HL-60/S4 (cell line): ENCODE data around the gene CACNA2D1.

Source experiments
- in situ Hi-C: fragments of 300-500 bp; cut with MboI; formaldehyde crosslinking; loops from 2 replicates; pipeline ENCODE4 v1.14.3; 2022; ENCODE audit warnings: low sequenced_read_pairs

The CACNA2D1 gene

GRCh38 chr7:81908220-81908619 lies 535.4 kb downstream of the CACNA2D1 start:
- in situ Hi-C loops = no loop called here

- in situ Hi-C loops = no loop called here
Measured at GRCh38 chr7:81903115-81903514, 540.5 kb downstream of the CACNA2D1 start.

GRCh38 chr7:81902536-81902935 lies 541.0 kb downstream of the CACNA2D1 start:
- in situ Hi-C loops = no loop called here
